HEK293T (cell line): ENCODE data around the gene RTP5.

Experiments used
- BHLHE40 ChIP-seq: fragments of 450-650 bp; IDR thresholded peaks from 2 replicates; pipeline ENCODE4 v1.6.1; 2016; ENCODE audit warnings: mild to moderate bottlenecking, moderate library complexity, borderline replicate concordance
- FOXM1 ChIP-seq: fragments of 450-650 bp; IDR thresholded peaks from 2 replicates; pipeline ENCODE4 v1.6.1; 2017; ENCODE audit warnings: mild to moderate bottlenecking, borderline replicate concordance

DNA sequence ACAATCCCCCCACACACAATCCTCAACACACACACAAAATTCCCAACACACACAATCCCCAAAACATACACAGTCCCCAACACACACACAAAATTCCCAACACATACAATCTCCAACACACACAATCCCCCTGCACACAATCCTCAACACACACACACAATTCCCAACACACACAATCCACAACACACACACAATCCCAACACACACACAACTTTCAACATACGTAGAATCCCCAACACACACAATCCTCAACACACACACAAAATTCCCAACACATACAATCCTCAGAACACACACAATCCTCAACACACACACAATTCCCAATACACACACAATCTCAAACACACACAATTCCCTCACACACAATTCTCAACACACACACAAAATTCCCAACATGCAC lies 8.3 kb upstream of the RTP5 start:
- TF ChIP-seq FOXM1 (no peak), BHLHE40 (no peak)
